Vagina (tissue), 2 donors: ENCODE results near the gene C2orf15. TPM values are rescaled to one million over a fixed set of nuclear protein-coding genes. Genes with fewer than 3 reads are reported as not detected.
"Not testable (repeated sequence)": the region's sequence is repeated elsewhere in the genome, so short reads cannot be mapped to it uniquely, and the experiment has no call there.

Experiments used
- DNase-seq, 2 donors: peaks; one replicate each; pipeline ENCODE4 v3.0.0-alpha.2; 2017; ENCODE audit errors: extremely low spot score in 2 of 2
- H3K27ac ChIP-seq: fragments of 200-600 bp; sonication (generic); one replicate; pipeline ENCODE4 v1.5.1; 2019
- H3K27me3 ChIP-seq: fragments of 200-600 bp; sonication (generic); one replicate; pipeline ENCODE4 v1.5.1; 2019
- H3K36me3 ChIP-seq, 2 donors: fragments of 200-600 bp; sonication (generic); one replicate each; pipeline ENCODE4 v1.5.1; 2017 to 2019
- H3K4me1 ChIP-seq: fragments of 200-600 bp; sonication (generic); one replicate; pipeline ENCODE4 v1.5.1; 2019
- H3K4me3 ChIP-seq, 2 donors: fragments of 200-600 bp; sonication (generic); 1 replicate in 1 of 2; 2 replicates in 1 of 2; pipeline ENCODE4 v1.5.1; 2016 to 2019
- H3K9me3 ChIP-seq: fragments of 200-600 bp; sonication (generic); one replicate; pipeline ENCODE4 v1.5.1; 2019
- POLR2A ChIP-seq, 2 donors: fragments of 450-650 bp; IDR thresholded peaks; one replicate each; pipeline ENCODE4 v1.6.1; 2017; ENCODE audit warnings: antibody characterized with exemption in 2 of 2, mild to moderate bottlenecking in 2 of 2, moderate library complexity in 2 of 2
- POLR2AphosphoS5 ChIP-seq, 2 donors: sonication (generic); formaldehyde crosslinking; IDR thresholded peaks; one replicate each; pipeline ENCODE4 v1.9.0; 2017; ENCODE audit warnings: antibody characterized with exemption in 2 of 2, mild to moderate bottlenecking in 2 of 2, low read depth in 1 of 2; ENCODE audit not compliant: insufficient read depth in 1 of 2
- intact Hi-C: fragments of 100-400 bp; cut with DNase I; formaldehyde crosslinking; loops from one replicate; pipeline ENCODE4 v1.15.1; 2023
- total RNA-seq: library from RNA; depleted of rRNA; stranded (reverse); fragments of >200 nt; gene quantifications from one replicate; pipeline ENCODE4 v1.2.3, GENCODE V29; 2016
- TF ChIP-seq, protein P1 (sequence below), 3 experiments: fragments of 450-650 bp in 2 of 3; fragments of 200-600 bp in 1 of 3; sonication (generic) in 1 of 3; IDR thresholded peaks; one replicate each; pipeline ENCODE4 v1.5.1; 2017 to 2019; ENCODE audit warnings: antibody characterized with exemption in 3 of 3, mild to moderate bottlenecking in 2 of 3, moderate library complexity in 2 of 3

The C2orf15 gene
- total RNA-seq, 1 donor from 2014 or later: not detected

DNA sequence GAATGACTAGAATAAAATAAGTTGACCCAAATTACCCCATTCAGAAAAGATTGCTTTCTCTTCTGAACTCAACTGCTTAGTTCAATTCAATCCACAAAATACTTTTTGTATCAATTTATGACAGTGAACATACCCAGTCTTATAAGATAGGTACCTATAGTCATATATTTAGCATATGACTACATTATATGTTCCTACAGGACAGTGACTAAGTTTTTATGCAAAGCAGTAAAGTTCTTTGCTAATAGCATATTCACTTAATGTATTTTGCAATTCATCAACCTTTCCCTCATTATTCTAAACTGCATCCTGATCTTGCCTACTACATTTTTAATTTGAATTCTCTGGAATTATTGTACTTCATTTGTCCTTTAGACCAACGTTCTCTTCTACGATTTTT is 30.3 kb upstream of the C2orf15 start:
- no peak for DNase-seq
- no peak overlapping the region for H3K4me3 ChIP-seq
- no peaks in the 10 kb centered on the region for H3K27me3 ChIP-seq
- no peaks in the 10 kb centered on the region for H3K9me3 ChIP-seq
- intact Hi-C loops: no loop called here
- TF ChIP-seq, protein P1, sequence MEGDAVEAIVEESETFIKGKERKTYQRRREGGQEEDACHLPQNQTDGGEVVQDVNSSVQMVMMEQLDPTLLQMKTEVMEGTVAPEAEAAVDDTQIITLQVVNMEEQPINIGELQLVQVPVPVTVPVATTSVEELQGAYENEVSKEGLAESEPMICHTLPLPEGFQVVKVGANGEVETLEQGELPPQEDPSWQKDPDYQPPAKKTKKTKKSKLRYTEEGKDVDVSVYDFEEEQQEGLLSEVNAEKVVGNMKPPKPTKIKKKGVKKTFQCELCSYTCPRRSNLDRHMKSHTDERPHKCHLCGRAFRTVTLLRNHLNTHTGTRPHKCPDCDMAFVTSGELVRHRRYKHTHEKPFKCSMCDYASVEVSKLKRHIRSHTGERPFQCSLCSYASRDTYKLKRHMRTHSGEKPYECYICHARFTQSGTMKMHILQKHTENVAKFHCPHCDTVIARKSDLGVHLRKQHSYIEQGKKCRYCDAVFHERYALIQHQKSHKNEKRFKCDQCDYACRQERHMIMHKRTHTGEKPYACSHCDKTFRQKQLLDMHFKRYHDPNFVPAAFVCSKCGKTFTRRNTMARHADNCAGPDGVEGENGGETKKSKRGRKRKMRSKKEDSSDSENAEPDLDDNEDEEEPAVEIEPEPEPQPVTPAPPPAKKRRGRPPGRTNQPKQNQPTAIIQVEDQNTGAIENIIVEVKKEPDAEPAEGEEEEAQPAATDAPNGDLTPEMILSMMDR (IDR thresholded peaks at IDR 0.05): no peak
- TF ChIP-seq POLR2A (IDR thresholded peaks at IDR 0.05): no peak
- TF ChIP-seq POLR2AphosphoS5 (IDR thresholded peaks at IDR 0.05; ENCODE audit: insufficient read depth in 1 of 2, low read depth in 1 of 2): no peak
- H3K27ac ChIP-seq: no peak overlapping the region
- no peaks in the 10 kb centered on the region for H3K4me1 ChIP-seq
- H3K36me3 ChIP-seq: no peaks in the 10 kb centered on the region

DNA sequence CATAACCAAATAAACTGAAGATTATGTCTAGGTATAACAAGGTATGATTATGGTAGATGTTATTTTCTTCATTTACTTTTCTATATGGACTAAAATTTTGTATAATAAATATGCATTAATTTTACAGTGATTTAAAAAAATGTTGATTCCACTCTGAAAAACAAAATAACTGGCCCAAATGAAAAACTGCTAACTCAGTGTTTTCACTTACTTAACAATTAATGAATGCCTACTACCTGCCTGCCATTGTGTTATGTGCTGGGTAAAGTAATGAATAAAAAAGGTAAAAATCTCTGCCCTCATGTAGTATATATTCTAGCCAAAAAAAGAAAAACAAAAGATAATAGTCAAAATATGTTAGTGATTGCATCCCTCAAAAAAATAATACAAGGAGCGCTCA is 29.6 kb upstream of the C2orf15 start:
- H3K4me1 ChIP-seq: no peaks in the 10 kb centered on the region
- no peak overlapping the region for H3K4me3 ChIP-seq
- no peaks in the 10 kb centered on the region for H3K27me3 ChIP-seq
- H3K27ac ChIP-seq: no peak overlapping the region
- no peaks in the 10 kb centered on the region for H3K36me3 ChIP-seq
- TF ChIP-seq POLR2A (IDR thresholded peaks at IDR 0.05) (no peak), POLR2AphosphoS5 (IDR thresholded peaks at IDR 0.05; ENCODE audit: insufficient read depth in 1 of 2, low read depth in 1 of 2) (no peak)
- TF ChIP-seq, protein P1 (IDR thresholded peaks at IDR 0.05): no peak
- intact Hi-C loops: no loop called here
- DNase-seq: no peak
- H3K9me3 ChIP-seq: no peaks in the 10 kb centered on the region

DNA sequence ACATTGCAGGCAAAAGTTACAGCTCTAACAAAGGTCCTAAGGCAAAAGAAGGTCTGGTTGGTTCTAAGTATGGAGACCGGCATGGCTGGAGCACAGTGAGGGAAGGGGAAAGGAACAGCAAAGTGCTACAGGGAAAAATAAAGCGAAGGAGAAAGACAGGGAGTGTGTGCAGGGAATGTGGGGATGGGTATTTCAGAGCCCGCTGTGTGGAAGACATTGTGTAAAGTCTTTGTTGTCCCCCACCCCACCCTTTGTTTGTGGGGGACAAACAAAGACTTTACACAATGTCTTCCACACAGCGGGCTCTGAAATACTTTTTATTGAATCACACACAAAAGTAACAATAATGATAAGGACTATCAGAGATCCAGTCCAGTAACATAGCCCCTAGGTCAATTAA is 28.9 kb upstream of the C2orf15 start:
- intact Hi-C loops: no loop called here
- no peak overlapping the region for H3K27ac ChIP-seq
- no peaks in the 10 kb centered on the region for H3K9me3 ChIP-seq
- H3K4me1 ChIP-seq: no peaks in the 10 kb centered on the region
- DNase-seq: no peak
- H3K4me3 ChIP-seq: no peak overlapping the region
- no peaks in the 10 kb centered on the region for H3K27me3 ChIP-seq
- H3K36me3 ChIP-seq: no peaks in the 10 kb centered on the region
- TF ChIP-seq, protein P1 (IDR thresholded peaks at IDR 0.05): no peak
- TF ChIP-seq POLR2A (IDR thresholded peaks at IDR 0.05) (no peak), POLR2AphosphoS5 (IDR thresholded peaks at IDR 0.05; ENCODE audit: insufficient read depth in 1 of 2, low read depth in 1 of 2) (no peak)

DNA sequence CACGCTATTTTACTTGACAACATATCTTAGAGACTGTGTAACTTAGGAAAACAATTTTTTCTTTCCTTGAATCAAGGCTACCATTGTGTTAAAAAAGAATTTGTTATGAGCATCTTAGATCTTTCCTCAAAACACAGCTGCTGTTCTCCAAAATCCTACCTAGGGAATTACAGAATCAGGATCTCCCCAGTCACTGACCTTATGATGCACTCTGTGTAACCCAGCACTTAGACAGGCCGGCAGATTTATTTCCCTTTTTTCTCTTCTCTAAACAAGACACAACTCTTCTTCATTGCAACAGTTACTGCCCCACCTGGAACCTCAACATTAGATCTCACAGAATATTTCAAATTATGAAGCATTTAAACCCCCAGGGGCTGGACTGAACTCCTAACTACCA is 13.5 kb upstream of the C2orf15 start:
- DNase-seq: no peak
- intact Hi-C loops: no loop called here
- H3K27me3 ChIP-seq: no peaks in the 10 kb centered on the region
- peaks cover 0 to 18% of the 10 kb centered on the region in 2 donors for H3K36me3 ChIP-seq
- H3K9me3 ChIP-seq: peaks cover 24% of the 10 kb centered on the region
- H3K4me1 ChIP-seq: no peaks in the 10 kb centered on the region
- H3K4me3 ChIP-seq: no peak overlapping the region
- no peak overlapping the region for H3K27ac ChIP-seq
- TF ChIP-seq, protein P1 (IDR thresholded peaks at IDR 0.05): no peak
- no peak for TF ChIP-seq POLR2A (IDR thresholded peaks at IDR 0.05)
- TF ChIP-seq POLR2AphosphoS5 (IDR thresholded peaks at IDR 0.05; ENCODE audit: insufficient read depth in 1 of 2, low read depth in 1 of 2): no peak

DNA sequence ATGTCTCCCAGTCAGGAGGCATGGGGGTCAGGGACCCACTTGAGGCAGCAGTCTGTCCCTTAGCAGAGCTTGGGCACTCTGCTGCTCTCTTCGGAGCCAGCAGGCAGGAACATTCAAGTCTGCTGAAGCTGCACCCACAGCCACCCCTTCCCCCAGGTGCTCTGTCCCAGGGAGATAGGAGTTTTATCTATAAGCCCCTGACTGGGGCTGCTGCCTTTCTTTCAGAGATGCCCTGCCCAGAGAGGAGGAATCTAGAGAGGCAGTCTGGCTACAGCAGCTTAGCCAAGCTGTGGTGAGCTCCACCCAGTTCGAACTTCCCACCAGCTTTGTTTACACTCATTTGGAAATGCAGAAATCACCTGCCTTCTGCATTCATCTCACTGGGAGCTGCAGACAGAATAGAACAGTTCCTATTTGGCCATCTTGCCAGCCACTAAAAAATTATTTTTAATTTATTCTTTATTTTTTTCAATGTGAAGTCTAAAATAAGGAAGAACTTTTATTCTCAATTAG is 6.4 kb upstream of the C2orf15 start:
- H3K27ac ChIP-seq, H3K27me3 ChIP-seq, H3K36me3 ChIP-seq, H3K4me3 ChIP-seq, DNase-seq, H3K4me1 ChIP-seq, intact Hi-C loops: not testable (repeated sequence)
- H3K9me3 ChIP-seq: peaks cover 11% of the 10 kb centered on the region
